ENCODE measurements around the gene SLC41A3.

SLC41A3 gene

DNA sequence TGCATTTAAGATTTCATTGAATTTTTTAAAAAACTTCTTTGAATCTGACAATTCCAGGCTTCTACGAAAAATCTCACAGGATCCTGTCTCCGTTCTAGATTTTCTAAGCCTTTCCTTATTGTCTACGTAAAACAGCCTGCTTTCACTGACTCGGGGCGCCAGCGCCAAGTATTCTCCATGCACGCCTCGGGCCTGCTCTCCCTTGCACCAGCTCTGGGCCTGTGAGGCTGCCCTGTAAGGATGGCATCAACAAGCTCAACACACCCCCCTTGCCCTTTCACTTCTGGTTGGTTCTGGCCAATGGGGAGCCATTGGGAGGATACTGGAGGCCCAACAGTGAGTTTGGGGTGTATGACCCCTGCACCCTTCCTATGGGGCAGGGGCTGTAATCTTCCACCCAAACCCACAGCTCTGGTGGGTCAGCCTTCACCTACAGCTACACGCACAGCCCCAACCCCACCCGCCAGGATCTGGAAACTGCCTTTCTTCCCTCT is 47.8 kb downstream of the SLC41A3 start:
- Histone ChIP-seq H3K4me1 (ENCODE audit: control insufficient read depth, low read length) (no peaks in the 10 kb centered on the region), H3K4me3 (ENCODE audit: low read length) (no peak overlapping the region), H3F3A (ENCODE audit: control insufficient read depth, insufficient read depth) (no peaks in the 10 kb centered on the region), H4K20me1 (ENCODE audit: control insufficient read depth, insufficient read depth, low read depth, low read length) (no peaks in the 10 kb centered on the region), H3K27me3 (ENCODE audit: control insufficient read depth, low read length) (no peaks in the 10 kb centered on the region), H3K9me2 (replicated peaks; ENCODE audit: control insufficient read depth, low read length) (no peaks in the 10 kb centered on the region), H3K36me3 (ENCODE audit: control insufficient read depth, low read length) (no peaks in the 10 kb centered on the region; the same call in 1 of the 2 replicates), H3K9me3 (ENCODE audit: control insufficient read depth, insufficient read depth, low read length) (no peaks in the 10 kb centered on the region), H3K4me2 (ENCODE audit: low read length) (no peak overlapping the region), H3K27ac (ENCODE audit: low read depth, low read length) (no peak overlapping the region), H3K79me2 (ENCODE audit: control insufficient read depth, low read length) (no peaks in the 10 kb centered on the region)
- TF ChIP-seq EZH2phosphoT487 (IDR thresholded peaks at IDR 0.05; ENCODE audit: borderline replicate concordance, low read length): no peak
- TF ChIP-seq, protein P1, sequence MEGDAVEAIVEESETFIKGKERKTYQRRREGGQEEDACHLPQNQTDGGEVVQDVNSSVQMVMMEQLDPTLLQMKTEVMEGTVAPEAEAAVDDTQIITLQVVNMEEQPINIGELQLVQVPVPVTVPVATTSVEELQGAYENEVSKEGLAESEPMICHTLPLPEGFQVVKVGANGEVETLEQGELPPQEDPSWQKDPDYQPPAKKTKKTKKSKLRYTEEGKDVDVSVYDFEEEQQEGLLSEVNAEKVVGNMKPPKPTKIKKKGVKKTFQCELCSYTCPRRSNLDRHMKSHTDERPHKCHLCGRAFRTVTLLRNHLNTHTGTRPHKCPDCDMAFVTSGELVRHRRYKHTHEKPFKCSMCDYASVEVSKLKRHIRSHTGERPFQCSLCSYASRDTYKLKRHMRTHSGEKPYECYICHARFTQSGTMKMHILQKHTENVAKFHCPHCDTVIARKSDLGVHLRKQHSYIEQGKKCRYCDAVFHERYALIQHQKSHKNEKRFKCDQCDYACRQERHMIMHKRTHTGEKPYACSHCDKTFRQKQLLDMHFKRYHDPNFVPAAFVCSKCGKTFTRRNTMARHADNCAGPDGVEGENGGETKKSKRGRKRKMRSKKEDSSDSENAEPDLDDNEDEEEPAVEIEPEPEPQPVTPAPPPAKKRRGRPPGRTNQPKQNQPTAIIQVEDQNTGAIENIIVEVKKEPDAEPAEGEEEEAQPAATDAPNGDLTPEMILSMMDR (IDR thresholded peaks at IDR 0.05; ENCODE audit: low read depth, low read length, poor library complexity, severe bottlenecking): no peak

DNA sequence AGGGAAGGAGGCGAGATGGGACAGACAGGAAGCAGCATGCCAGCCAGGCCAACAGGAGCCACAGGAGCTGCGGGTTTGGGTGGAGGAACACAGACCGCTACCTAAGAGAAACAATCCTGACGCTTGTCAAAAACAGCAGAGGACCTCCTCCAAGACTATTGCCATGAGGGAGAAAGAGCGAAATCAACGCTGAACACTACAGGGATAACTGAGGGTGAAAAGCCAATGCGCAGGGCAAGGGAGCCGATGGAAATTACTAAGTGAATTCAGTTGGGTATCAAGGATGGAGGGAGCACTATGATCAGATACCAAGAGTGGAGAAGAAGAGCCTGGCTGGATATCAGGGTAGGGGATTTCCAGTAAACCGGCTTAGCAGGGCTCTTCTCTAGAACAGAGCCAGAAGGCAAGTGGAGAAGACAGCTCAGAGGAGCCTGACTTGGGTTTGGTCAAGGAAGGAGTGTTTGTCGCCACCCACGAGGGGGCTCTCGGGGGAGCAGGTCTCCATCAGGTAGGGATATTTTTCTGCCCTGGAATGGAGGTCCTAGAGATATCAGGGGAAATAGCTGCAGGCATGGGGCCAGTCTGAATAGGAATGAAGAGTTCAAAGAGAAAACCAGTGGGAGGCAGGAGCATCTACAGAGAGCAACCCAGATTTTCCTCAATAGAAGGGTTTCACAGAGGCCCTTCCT is 48.4 kb downstream of the SLC41A3 start:
- Histone ChIP-seq H3K9me3 (ENCODE audit: control insufficient read depth, insufficient read depth, low read length) (no peaks in the 10 kb centered on the region), H3K9me2 (replicated peaks; ENCODE audit: control insufficient read depth, low read length) (no peaks in the 10 kb centered on the region), H3K4me1 (ENCODE audit: control insufficient read depth, low read length) (no peaks in the 10 kb centered on the region), H3K79me2 (ENCODE audit: control insufficient read depth, low read length) (no peaks in the 10 kb centered on the region), H3K27me3 (ENCODE audit: control insufficient read depth, low read length) (no peaks in the 10 kb centered on the region), H3K36me3 (ENCODE audit: control insufficient read depth, low read length) (no peaks in the 10 kb centered on the region; the same call in 1 of the 2 replicates), H3K4me2 (ENCODE audit: low read length) (no peak overlapping the region), H3F3A (ENCODE audit: control insufficient read depth, insufficient read depth) (no peaks in the 10 kb centered on the region), H3K4me3 (ENCODE audit: low read length) (no peak overlapping the region), H4K20me1 (ENCODE audit: control insufficient read depth, insufficient read depth, low read depth, low read length) (no peaks in the 10 kb centered on the region), H3K27ac (ENCODE audit: low read depth, low read length) (no peak overlapping the region)
- TF ChIP-seq EZH2phosphoT487 (IDR thresholded peaks at IDR 0.05; ENCODE audit: borderline replicate concordance, low read length): no peak
- TF ChIP-seq, protein P1 (IDR thresholded peaks at IDR 0.05; ENCODE audit: low read depth, low read length, poor library complexity, severe bottlenecking): no peak

DNA sequence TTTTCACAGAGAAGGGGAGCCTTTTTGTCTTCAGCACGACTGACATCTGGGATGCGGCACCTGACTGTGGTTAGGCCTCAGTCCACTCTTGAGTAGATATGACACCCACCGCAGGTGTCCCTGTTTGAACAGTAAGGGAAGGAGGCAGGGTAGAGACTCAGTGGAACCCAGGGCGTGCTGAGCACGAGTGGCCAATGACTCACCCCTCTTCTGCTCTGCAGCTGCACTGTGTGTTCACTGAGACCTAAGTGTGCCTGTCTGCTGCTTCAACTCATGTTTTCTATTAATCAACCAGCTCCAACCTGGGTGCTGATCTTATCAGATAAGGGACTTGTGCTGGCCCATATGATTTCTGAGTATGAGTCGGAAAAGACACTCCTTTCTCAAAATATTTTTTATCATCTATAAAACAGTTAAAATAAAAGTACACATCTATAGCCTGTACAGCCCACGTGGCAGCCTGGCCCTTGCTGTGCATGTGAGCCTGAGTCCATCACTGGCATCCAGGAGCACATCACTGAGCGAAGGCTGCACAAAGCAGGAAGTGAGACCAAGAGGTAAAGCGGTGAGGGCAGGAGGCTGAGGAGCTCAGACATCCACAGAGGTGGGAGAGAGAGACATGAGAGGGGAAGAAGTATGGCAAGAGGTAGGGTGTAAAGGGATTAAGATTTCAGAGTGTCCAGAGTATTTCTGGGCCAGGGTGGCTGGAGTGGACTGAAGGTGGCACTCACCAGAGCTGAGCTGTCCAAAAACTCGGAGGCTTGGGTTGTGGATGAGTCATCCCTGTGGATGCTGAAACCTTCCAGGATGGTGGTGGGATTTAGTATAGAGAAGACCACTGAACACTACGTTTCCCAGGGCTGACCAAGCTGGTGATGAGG is 49.2 kb downstream of the SLC41A3 start:
- Histone ChIP-seq H3K4me3 (ENCODE audit: low read length) (no peak overlapping the region), H3K4me1 (ENCODE audit: control insufficient read depth, low read length) (no peaks in the 10 kb centered on the region), H3K27ac (ENCODE audit: low read depth, low read length) (no peak overlapping the region), H3K4me2 (ENCODE audit: low read length) (no peak overlapping the region), H4K20me1 (ENCODE audit: control insufficient read depth, insufficient read depth, low read depth, low read length) (no peaks in the 10 kb centered on the region), H3K27me3 (ENCODE audit: control insufficient read depth, low read length) (no peaks in the 10 kb centered on the region), H3K36me3 (ENCODE audit: control insufficient read depth, low read length) (no peaks in the 10 kb centered on the region), H3K9me2 (replicated peaks; ENCODE audit: control insufficient read depth, low read length) (no peaks in the 10 kb centered on the region), H3K79me2 (ENCODE audit: control insufficient read depth, low read length) (no peaks in the 10 kb centered on the region), H3K9me3 (ENCODE audit: control insufficient read depth, insufficient read depth, low read length) (no peaks in the 10 kb centered on the region), H3F3A (ENCODE audit: control insufficient read depth, insufficient read depth) (no peaks in the 10 kb centered on the region)
- no peak for TF ChIP-seq EZH2phosphoT487 (IDR thresholded peaks at IDR 0.05; ENCODE audit: borderline replicate concordance, low read length)
- TF ChIP-seq, protein P1 (IDR thresholded peaks at IDR 0.05; ENCODE audit: low read depth, low read length, poor library complexity, severe bottlenecking): no peak

Measured in DOHH2 (cell line).